Astrocyte (in vitro differentiated cells and primary cell): ENCODE results near the gene OR51B2. TPM values are rescaled to one million over a fixed set of nuclear protein-coding genes. Genes with fewer than 3 reads are reported as not detected.

Source experiments
- DNase-seq: peaks from one replicate; pipeline ENCODE4 v3.0.0-alpha.2; 2010; ENCODE audit warnings: low read depth
- FAIRE-seq: peaks from 2 replicates; lab custom pipeline; 2011; peaks lifted over from hg19 to GRCh38; lab: Jason Lieb, UNC
- H2AFZ ChIP-seq: 2 replicates; pipeline ENCODE4 v1.6.0; 2012; ENCODE audit warnings: low read depth, low read length, inconsistent platforms
- H3K27ac ChIP-seq: 2 replicates; pipeline ENCODE4 v1.5.1; 2011; ENCODE audit warnings: low read depth, low read length, inconsistent platforms
- H3K27me3 ChIP-seq: 2 replicates; pipeline ENCODE4 v1.6.0; 2011; ENCODE audit warnings: low read length, inconsistent platforms; ENCODE audit not compliant: insufficient read depth
- H3K36me3 ChIP-seq: 2 replicates; pipeline ENCODE4 v1.5.1; 2011; ENCODE audit warnings: low read length, inconsistent platforms; ENCODE audit not compliant: insufficient read depth
- H3K4me1 ChIP-seq: 2 replicates; pipeline ENCODE4 v1.5.1; 2011; ENCODE audit warnings: low read length, inconsistent platforms; ENCODE audit not compliant: insufficient read depth
- H3K4me2 ChIP-seq: 2 replicates; pipeline ENCODE4 v1.6.0; 2012; ENCODE audit warnings: low read length, inconsistent platforms
- H3K4me3 ChIP-seq: 2 replicates; pipeline ENCODE4 v1.5.1; 2011; ENCODE audit warnings: low read depth, mild to moderate bottlenecking, low read length, inconsistent platforms; ENCODE audit not compliant: insufficient read depth
- H3K79me2 ChIP-seq: 2 replicates; pipeline ENCODE4 v1.6.0; 2012; ENCODE audit warnings: mild to moderate bottlenecking, low read length, inconsistent platforms; ENCODE audit not compliant: insufficient read depth
- H3K9ac ChIP-seq: 2 replicates; pipeline ENCODE4 v1.6.0; 2012; ENCODE audit warnings: mild to moderate bottlenecking, low read length, inconsistent platforms
- H3K9me3 ChIP-seq: 2 replicates; pipeline ENCODE4 v1.5.1; 2012; ENCODE audit warnings: low read depth, mild to moderate bottlenecking, low read length, inconsistent platforms; ENCODE audit not compliant: insufficient read depth
- H4K20me1 ChIP-seq: 2 replicates; pipeline ENCODE4 v1.6.0; 2012; ENCODE audit warnings: low read length, inconsistent platforms; ENCODE audit not compliant: insufficient read depth
- H3K27ac Mint-ChIP-seq: one replicate; pipeline ENCODE4 v1.8.0; 2021; ENCODE audit warnings: mild to moderate bottlenecking, mixed read lengths; ENCODE audit not compliant: unreplicated experiment
- H3K27me3 Mint-ChIP-seq: one replicate; pipeline ENCODE4 v1.8.0; 2021; ENCODE audit warnings: low read depth, mixed read lengths; ENCODE audit not compliant: unreplicated experiment
- H3K36me3 Mint-ChIP-seq: one replicate; pipeline ENCODE4 v1.8.0; 2021; ENCODE audit warnings: low read depth, mixed read lengths; ENCODE audit not compliant: unreplicated experiment
- H3K4me1 Mint-ChIP-seq: one replicate; pipeline ENCODE4 v1.8.0; 2021; ENCODE audit warnings: low read depth, mixed read lengths; ENCODE audit not compliant: unreplicated experiment
- H3K4me3 Mint-ChIP-seq: one replicate; pipeline ENCODE4 v1.8.0; 2021; ENCODE audit warnings: mild to moderate bottlenecking, moderate library complexity, mixed read lengths; ENCODE audit not compliant: unreplicated experiment
- H3K9me3 Mint-ChIP-seq: one replicate; pipeline ENCODE4 v1.8.0; 2021; ENCODE audit warnings: mild to moderate bottlenecking, mixed read lengths; ENCODE audit not compliant: unreplicated experiment
- CTCF ChIP-seq: IDR thresholded peaks from 2 replicates; pipeline ENCODE4 v1.5.1; 2011; ENCODE audit warnings: low read depth, mild to moderate bottlenecking, inconsistent platforms, low read length, moderate library complexity; ENCODE audit not compliant: insufficient read depth
- EZH2 ChIP-seq: IDR thresholded peaks from 2 replicates; pipeline ENCODE4 v1.6.1; 2012; ENCODE audit warnings: mild to moderate bottlenecking, low read length, inconsistent platforms; ENCODE audit not compliant: insufficient read depth
- total RNA-seq: library from RNA; stranded (reverse); gene quantifications from 2 replicates; pipeline ENCODE4 v1.2.1, GENCODE V29; 2021

Gene OR51B2
- total RNA-seq, 1 donor from 2014 or later: not detected

- Histone ChIP-seq H3K4me3 (no peak within 1 kb of the TSS), H3K4me2 (no peak within 1 kb of the TSS), H3K27ac (no peak within 1 kb of the TSS), H3K36me3 (no peaks in the 10 kb centered on the region), H4K20me1 (no peaks in the 10 kb centered on the region), H2AFZ (no peak within 1 kb of the TSS), H3K79me2 (no peaks in the 10 kb centered on the region), H3K4me1 (no peaks in the 10 kb centered on the region), H3K9ac (no peak within 1 kb of the TSS), H3K27me3 (no peaks in the 10 kb centered on the region), H3K9me3 (no peaks in the 10 kb centered on the region)
- no peak within 1 kb of the TSS for H3K27ac Mint-ChIP-seq
- FAIRE-seq (no peak), DNase-seq (no peak)
- no peak within 1 kb of the TSS for H3K4me3 Mint-ChIP-seq
- no peaks in the 10 kb centered on the region for H3K4me1 Mint-ChIP-seq
- H3K9me3 Mint-ChIP-seq: no peaks in the 10 kb centered on the region
- no peak for TF ChIP-seq CTCF
- TF ChIP-seq EZH2: no peak
- no peaks in the 10 kb centered on the region for H3K36me3 Mint-ChIP-seq
- peaks cover 8% of the 10 kb centered on the region for H3K27me3 Mint-ChIP-seq
Measured at GRCh38 chr11:5351208-5351607, 27.1 kb upstream of the OR51B2 start, which contains the start of gene OR51B6. Gene OR51B6, plus strand, starts transcription at chr11:5351508. Its CDS starts 0 bp downstream, at chr11:5351508.

DNA sequence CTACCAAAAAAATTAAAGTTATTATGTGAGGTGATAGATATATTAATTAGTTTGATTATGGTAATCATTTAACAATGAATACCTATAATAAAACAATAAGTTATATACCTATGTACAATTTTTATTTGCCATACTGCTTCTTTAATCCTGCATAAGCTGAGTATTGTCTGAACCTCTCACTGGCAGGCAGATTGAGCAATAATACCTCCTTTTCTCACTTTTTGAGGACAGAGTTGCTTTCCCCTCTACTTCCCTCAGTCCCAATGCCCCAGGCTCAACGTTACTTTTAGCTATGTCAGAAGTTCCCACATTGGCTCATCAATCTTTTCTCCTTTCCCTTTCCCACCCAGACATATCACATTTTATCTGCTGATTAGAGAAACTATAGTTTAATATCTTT lies 25.5 kb upstream of the OR51B2 start:
- DNase-seq (no peak), FAIRE-seq (no peak)
- peaks cover 6% of the 10 kb centered on the region for H3K27me3 Mint-ChIP-seq
- no peak overlapping the region for H3K27ac Mint-ChIP-seq
- Histone ChIP-seq H3K9me3 (no peaks in the 10 kb centered on the region), H4K20me1 (no peaks in the 10 kb centered on the region), H3K79me2 (no peaks in the 10 kb centered on the region), H3K4me1 (no peaks in the 10 kb centered on the region), H3K27ac (no peak overlapping the region), H2AFZ (no peak overlapping the region), H3K4me3 (no peak overlapping the region), H3K9ac (no peak overlapping the region), H3K27me3 (no peaks in the 10 kb centered on the region), H3K36me3 (no peaks in the 10 kb centered on the region), H3K4me2 (no peak overlapping the region)
- TF ChIP-seq CTCF: no peak
- no peak for TF ChIP-seq EZH2
- no peaks in the 10 kb centered on the region for H3K36me3 Mint-ChIP-seq
- no peaks in the 10 kb centered on the region for H3K4me1 Mint-ChIP-seq
- H3K9me3 Mint-ChIP-seq: no peaks in the 10 kb centered on the region
- no peak overlapping the region for H3K4me3 Mint-ChIP-seq

- Histone ChIP-seq H4K20me1 (no peaks in the 10 kb centered on the region), H2AFZ (no peak overlapping the region), H3K9me3 (no peaks in the 10 kb centered on the region), H3K27me3 (no peaks in the 10 kb centered on the region), H3K9ac (no peak overlapping the region), H3K27ac (no peak overlapping the region), H3K4me3 (no peak overlapping the region), H3K79me2 (no peaks in the 10 kb centered on the region), H3K36me3 (no peaks in the 10 kb centered on the region), H3K4me2 (no peak overlapping the region), H3K4me1 (no peaks in the 10 kb centered on the region)
- TF ChIP-seq CTCF: no peak
- no peak for TF ChIP-seq EZH2
- Mint-ChIP-seq H3K9me3 (no peaks in the 10 kb centered on the region), H3K36me3 (no peaks in the 10 kb centered on the region), H3K4me3 (no peak overlapping the region), H3K4me1 (no peaks in the 10 kb centered on the region), H3K27ac (no peak overlapping the region), H3K27me3 (peaks cover 6% of the 10 kb centered on the region)
- no peak for FAIRE-seq
- DNase-seq: no peak
Measured at GRCh38 chr11:5348551-5349194, 24.6 kb upstream of the OR51B2 start.
